Calu3 (cell line): ENCODE data around the gene UGT2B10. TPM values are rescaled to one million over a fixed set of nuclear protein-coding genes. Genes with fewer than 3 reads are reported as not detected.

ENCODE experiments used
- BruUV-seq: library from RNA; stranded (reverse); fragments of 400-500 nt; replicated peaks from 2 replicates; lab custom pipeline; 2021; lab: Mats Ljungman, UMichigan
- CTCF ChIA-PET: fragments of 300-600 bp; sonication (Branson Sonifier 250); formaldehyde crosslinking; loops from one replicate; lab custom pipeline; 2022; ENCODE audit warnings: antibody characterized with exemption; lab: Charles Lee
- DNase-seq: peaks from one replicate; pipeline ENCODE4 v3.0.0; 2022
- H3K27ac Mint-ChIP-seq: one replicate; pipeline ENCODE4 v1.8.0; 2022; ENCODE audit warnings: mixed read lengths; ENCODE audit not compliant: unreplicated experiment
- H3K27me3 Mint-ChIP-seq: one replicate; pipeline ENCODE4 v1.8.0; 2022; ENCODE audit warnings: mixed read lengths; ENCODE audit not compliant: unreplicated experiment
- H3K36me3 Mint-ChIP-seq: one replicate; pipeline ENCODE4 v1.8.0; 2022; ENCODE audit warnings: mild to moderate bottlenecking, moderate library complexity, mixed read lengths; ENCODE audit not compliant: insufficient read depth, unreplicated experiment
- H3K4me1 Mint-ChIP-seq: one replicate; pipeline ENCODE4 v1.8.0; 2022; ENCODE audit warnings: mild to moderate bottlenecking, low read depth, mixed read lengths; ENCODE audit not compliant: unreplicated experiment
- H3K4me3 Mint-ChIP-seq: one replicate; pipeline ENCODE4 v1.8.0; 2022; ENCODE audit warnings: mild to moderate bottlenecking, low read depth, moderate library complexity, mixed read lengths; ENCODE audit not compliant: unreplicated experiment
- H3K9me3 Mint-ChIP-seq: one replicate; pipeline ENCODE4 v1.8.0; 2022; ENCODE audit warnings: low read depth, mixed read lengths; ENCODE audit not compliant: unreplicated experiment
- CTCF ChIP-seq: fragments of 200-600 bp; IDR thresholded peaks from one replicate; pipeline ENCODE4 v1.8.0; 2022; ENCODE audit warnings: antibody characterized with exemption; ENCODE audit not compliant: unreplicated experiment
- intact Hi-C: fragments of 100-400 bp; cut with micrococcal nuclease; formaldehyde crosslinking; loops from one replicate; pipeline ENCODE4 v1.10.0; 2022; ENCODE audit not compliant: unreplicated experiment
- total RNA-seq: library from RNA; stranded (reverse); gene quantifications from 2 replicates; pipeline ENCODE4 v1.2.3, GENCODE V29; 2022

UGT2B10 gene
- total RNA-seq, 1 experiment from 2014 or later: not detected

DNA sequence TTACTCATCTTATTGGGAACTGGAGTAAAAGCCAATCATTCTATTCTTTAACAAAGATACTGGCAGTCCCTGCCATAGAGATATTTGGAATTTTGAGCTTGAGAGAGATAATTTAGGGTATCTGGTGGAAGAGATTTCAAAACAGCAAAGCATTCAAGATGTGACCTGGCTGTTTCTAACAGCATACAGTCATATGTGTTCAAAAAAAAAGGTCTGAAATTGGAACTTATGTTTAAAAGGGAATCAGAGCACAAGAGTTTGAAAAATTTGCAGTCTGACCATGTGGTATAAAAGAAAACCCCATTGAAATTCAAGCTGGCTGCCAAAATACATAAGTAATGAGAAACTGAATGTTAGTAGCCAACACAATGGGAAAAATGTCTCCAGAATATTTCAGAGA is 42.2 kb downstream of the UGT2B10 start:
- Mint-ChIP-seq H3K27me3 (no peaks in the 10 kb centered on the region), H3K27ac (no peak overlapping the region), H3K4me3 (no peak overlapping the region), H3K4me1 (no peaks in the 10 kb centered on the region), H3K36me3 (no peaks in the 10 kb centered on the region), H3K9me3 (no peaks in the 10 kb centered on the region)
- BruUV-seq: no TSS peak
- CTCF ChIA-PET: no interaction called here
- no peak for TF ChIP-seq CTCF
- DNase-seq: no peak
- intact Hi-C loops: no loop called here

DNA sequence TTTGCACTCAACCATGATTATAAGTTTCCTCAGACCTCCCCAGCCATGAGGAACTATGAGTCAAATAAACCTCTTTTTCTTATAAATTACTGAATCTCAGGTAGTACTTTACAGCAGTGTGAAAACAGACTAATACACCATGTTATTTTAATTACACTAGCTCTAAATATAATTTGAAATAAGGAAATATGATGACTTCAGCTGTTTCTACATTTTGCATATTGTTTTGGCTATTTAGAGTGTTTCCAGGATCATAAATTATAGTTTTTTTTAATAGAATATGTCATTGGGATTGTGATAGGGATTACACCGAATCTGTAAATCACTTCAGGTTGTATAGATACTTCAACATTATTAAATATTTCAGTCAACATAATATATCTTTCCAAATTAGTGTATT is 43.9 kb downstream of the UGT2B10 start:
- BruUV-seq: no TSS peak
- no peak for TF ChIP-seq CTCF
- CTCF ChIA-PET: no interaction called here
- H3K27ac Mint-ChIP-seq: no peak overlapping the region
- no peak for DNase-seq
- intact Hi-C loops: no loop called here
- H3K36me3 Mint-ChIP-seq: no peaks in the 10 kb centered on the region
- H3K9me3 Mint-ChIP-seq: no peaks in the 10 kb centered on the region
- H3K27me3 Mint-ChIP-seq: no peaks in the 10 kb centered on the region
- peaks cover 9% of the 10 kb centered on the region for H3K4me1 Mint-ChIP-seq
- H3K4me3 Mint-ChIP-seq: no peak overlapping the region

DNA sequence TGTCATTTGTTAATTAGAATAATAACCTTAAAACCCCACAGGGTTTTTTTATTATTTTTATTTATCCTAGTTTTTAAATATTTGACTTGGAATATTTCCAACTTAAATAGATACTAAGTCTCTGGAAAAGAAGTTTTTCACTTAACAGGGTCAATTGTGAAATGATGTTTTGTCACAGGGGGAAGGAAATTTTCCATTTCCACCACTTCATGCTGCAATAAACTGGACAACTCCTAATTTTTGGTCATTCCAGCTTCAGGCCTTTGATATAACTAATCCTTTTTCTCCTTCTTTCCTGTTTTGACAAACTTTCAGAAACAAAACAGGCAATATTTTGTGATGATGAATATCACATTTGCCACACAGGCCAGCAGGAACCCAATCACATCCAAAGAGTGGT is 45.3 kb downstream of the UGT2B10 start:
- no peak for DNase-seq
- intact Hi-C loops: no loop called here

DNA sequence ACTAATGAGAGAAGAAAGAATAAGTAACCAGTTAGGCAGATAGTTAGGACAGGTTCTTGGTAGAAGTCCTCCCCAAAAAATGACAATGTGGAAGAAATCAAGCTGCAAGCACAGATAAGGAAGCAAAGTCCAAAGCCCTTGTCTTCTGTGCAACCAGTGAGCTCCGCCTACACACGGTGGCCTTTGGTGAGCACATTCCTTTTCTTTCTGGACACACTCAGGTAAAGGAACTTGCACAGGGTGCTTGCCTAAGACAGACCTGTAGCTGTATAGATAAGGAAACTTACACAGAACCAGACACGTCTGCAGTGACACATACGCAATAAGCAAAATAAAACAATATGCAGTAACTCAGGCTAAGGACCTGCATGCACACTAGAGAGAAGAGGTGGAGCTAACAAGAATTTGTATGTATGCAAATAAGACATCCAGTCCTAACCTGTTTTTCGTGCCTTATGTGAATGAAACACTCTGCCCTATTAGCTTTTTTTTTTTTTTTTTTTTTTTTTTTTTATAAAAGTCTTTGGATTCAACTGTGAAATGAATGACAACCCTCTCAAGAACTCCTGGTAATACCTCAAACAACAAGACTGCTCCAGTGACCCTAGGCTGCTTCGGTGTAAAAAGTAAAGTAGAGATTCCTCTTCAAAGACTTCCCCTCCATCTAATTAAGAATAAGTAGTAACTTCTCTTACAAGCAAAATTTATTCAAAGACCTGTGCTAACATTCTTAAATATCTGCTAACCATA is 48.8 kb downstream of the UGT2B10 start:
- CTCF ChIA-PET: interaction anchor here (0.6 kb wide), 3 partner anchors 48 to 366 kb away, joined by 3 to 5 read pairs (median 4); no protein-coding TSS in a partner anchor
- no peaks in the 10 kb centered on the region for H3K27me3 Mint-ChIP-seq
- intact Hi-C loops: no loop called here
- no peaks in the 10 kb centered on the region for H3K9me3 Mint-ChIP-seq
- peaks cover 27% of the 10 kb centered on the region for H3K4me1 Mint-ChIP-seq
- TF ChIP-seq CTCF: no peak
- no TSS peak for BruUV-seq
- H3K4me3 Mint-ChIP-seq: peak overlapping the region; percentile 54
- no peaks in the 10 kb centered on the region for H3K36me3 Mint-ChIP-seq
- peak overlapping the region; percentile 65 for H3K27ac Mint-ChIP-seq
- DNase-seq: peak; percentile 31

More for the DNA sequence above, 45.3 kb downstream of the UGT2B10 start:
- Mint-ChIP-seq H3K36me3 (no peaks in the 10 kb centered on the region), H3K27ac (no peak overlapping the region), H3K4me1 (peaks cover 23% of the 10 kb centered on the region), H3K9me3 (no peaks in the 10 kb centered on the region), H3K4me3 (no peak overlapping the region), H3K27me3 (no peaks in the 10 kb centered on the region)
- BruUV-seq: no TSS peak
- TF ChIP-seq CTCF: no peak
- CTCF ChIA-PET: no interaction called here
